SK-N-MC (cell line): ENCODE data around the gene SF3A2.

Experiments
- EZH2 ChIP-seq: fragments of 200-600 bp; sonication (generic); IDR thresholded peaks from one replicate; pipeline ENCODE4 v1.6.1; 2017; ENCODE audit warnings: antibody characterized with exemption
- POLR2AphosphoS5 ChIP-seq: IDR thresholded peaks from 2 replicates; pipeline ENCODE4 v1.6.1; 2012; ENCODE audit warnings: mild to moderate bottlenecking, low read depth, low read length, borderline replicate concordance

DNA sequence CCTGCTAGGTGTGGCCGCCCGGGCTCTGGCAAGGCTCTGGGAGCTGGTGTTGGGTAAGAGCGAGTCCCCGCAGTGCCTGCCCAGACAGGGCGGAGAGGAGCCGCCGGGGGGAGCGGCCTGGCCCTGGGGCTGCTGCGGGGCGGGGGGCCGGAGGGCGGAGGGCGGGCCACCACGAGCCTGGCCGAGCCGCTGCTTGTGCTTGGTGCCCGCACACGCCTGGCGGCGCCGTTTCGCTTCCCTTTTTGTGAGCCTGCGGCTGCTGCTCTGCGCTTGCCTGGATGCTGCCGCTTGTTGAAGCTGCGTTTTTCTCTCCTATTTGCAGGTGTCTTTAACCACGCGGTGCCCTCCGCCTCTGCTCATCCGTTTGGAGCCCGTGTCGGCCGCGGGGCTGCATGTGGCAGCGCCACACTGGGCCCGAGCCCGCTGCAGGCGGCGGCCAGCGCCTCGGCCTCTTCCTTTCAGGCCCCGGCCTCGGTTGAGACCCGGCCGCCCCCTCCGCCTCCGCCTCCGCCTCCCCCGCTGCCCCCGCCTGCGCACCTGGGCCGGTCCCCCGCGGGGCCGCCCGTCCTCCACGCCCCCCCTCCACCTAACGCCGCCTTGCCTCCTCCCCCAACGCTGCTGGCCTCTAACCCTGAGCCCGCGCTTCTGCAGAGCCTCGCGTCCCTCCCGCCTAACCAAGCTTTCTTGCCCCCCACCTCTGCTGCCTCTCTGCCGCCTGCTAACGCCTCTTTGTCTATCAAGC is 9.0 kb upstream of the SF3A2 start:
- TF ChIP-seq EZH2 (no peak), POLR2AphosphoS5 (no peak)
